Heart left ventricle (tissue), 13 donors: ENCODE data around the gene FMNL1.
A peak's percentile ranks its signal among the peaks of the same experiment; 100 is the strongest.

Experiments
- CTCF ChIP-seq, 12 donors: fragments of 200-600 bp; sonication (generic) in 4 of 12; IDR thresholded peaks; one replicate each; pipeline versions ENCODE4 v1.5.0 to v1.8.0; 2018 to 2022; ENCODE audit warnings: antibody characterized with exemption in 12 of 12, mild to moderate bottlenecking in 5 of 12
- POLR2A ChIP-seq, 2 donors: fragments of 450-650 bp; IDR thresholded peaks; one replicate each; pipeline ENCODE4 v1.6.1; 2017; ENCODE audit warnings: antibody characterized with exemption in 2 of 2, mild to moderate bottlenecking in 2 of 2, moderate library complexity in 2 of 2
- donor health status: ischemic (EF 13 %, LVEDD 7.1; RV severe dilation, severe dysfunction).
- donor health status: DM: no; HTN: yes; CAD: no.
- donor health status: DM: no; HTN: no; CAD: no.
- donor health status: ischemic (EF 25% LVEDD 6.9; RV normal size, moderate dysfunction).
- donor health status: ischemic (EF 25% LVEDD 5.7; RV mildly dilated, moderate dysfunction).
- donor health status: ischemic (EF 35%, LVEDD 5.7; RV mildly dilated, moderate dysfunction).
- donor health status: nonischemic (EF 11% LVEDD 7.7; RV severe dilation, severe dysfunction).
- donor health status: DM: yes; HTN: yes; CAD: no.
- donor health status: PGD.
- donor health status: ischemic (EF 29% LVEDD 5.4; RV normal size, mild dysfunction).
- donor health status: nonischemic (EF 23%, LVEDD 6.1; RV moderate dilation, normal function).

GRCh38 chr17:45246861-45247428 lies 25.3 kb downstream of the FMNL1 start:
- TF ChIP-seq CTCF (IDR thresholded peaks at IDR 0.05) (peak in 11 of 12 donors; percentile 23 to 58 (median 42)), POLR2A (IDR thresholded peaks at IDR 0.05) (no peak)
